Skeletal muscle cell (primary cell): ENCODE results near the gene KHNYN.

Source experiments
- DNase-seq: peaks from one replicate; pipeline ENCODE4 v3.0.0-alpha.2; 2010; ENCODE audit warnings: low read depth
- H3K4me3 ChIP-seq: 2 replicates; pipeline ENCODE4 v1.5.1; 2011; ENCODE audit warnings: low read depth, mild to moderate bottlenecking, control low read depth, low read length, moderate library complexity

Gene KHNYN

GRCh38 chr14:24417832-24418491 is 11.8 kb upstream of the KHNYN start:
- H3K4me3 ChIP-seq, result no peak overlapping the region

GRCh38 chr14:24418492-24418873 is 11.3 kb upstream of the KHNYN start:
- DNase-seq, result no peak
- H3K4me3 ChIP-seq, result no peak overlapping the region

More at GRCh38 chr14:24417832-24418491, 11.8 kb upstream of the KHNYN start:
- no peak for DNase-seq

- H3K4me3 ChIP-seq, result no peak overlapping the region
- DNase-seq, result no peak
Observed at GRCh38 chr14:24422261-24422660, 7.5 kb upstream of the KHNYN start.

GRCh38 chr14:24422694-24423601 is 6.8 kb upstream of the KHNYN start:
- H3K4me3 ChIP-seq, result no peak overlapping the region
- DNase-seq, result no peak

- H3K4me3 ChIP-seq, result no peak overlapping the region
- DNase-seq, result peak; percentile 67
Observed at GRCh38 chr14:24425704-24426103, 4.0 kb upstream of the KHNYN start.

GRCh38 chr14:24426150-24426911 is 3.4 kb upstream of the KHNYN start:
- no peak for DNase-seq
- no peak overlapping the region for H3K4me3 ChIP-seq

- no peak for DNase-seq
- H3K4me3 ChIP-seq, result no peak overlapping the region
Observed at GRCh38 chr14:24426912-24427536, 2.7 kb upstream of the KHNYN start.

GRCh38 chr14:24427537-24428508 is 1.9 kb upstream of the KHNYN start:
- no peak overlapping the region for H3K4me3 ChIP-seq
- no peak for DNase-seq

- H3K4me3 ChIP-seq, result no peak overlapping the region
- no peak for DNase-seq
Observed at GRCh38 chr14:24428628-24429394, 943 bp upstream of the KHNYN start.

GRCh38 chr14:24430143-24430681 is 458 bp downstream of the KHNYN start:
- peak; percentile 37 for DNase-seq
- H3K4me3 ChIP-seq, result peak overlapping the region; percentile 88

GRCh38 chr14:24430682-24431568 is 1.2 kb downstream of the KHNYN start:
- H3K4me3 ChIP-seq, result peak overlapping the region; percentile 88
- peak; percentile 50 for DNase-seq

- peak overlapping the region; percentile 88 for H3K4me3 ChIP-seq
- peak; percentile 69 for DNase-seq
Observed at GRCh38 chr14:24431569-24432258, 2.0 kb downstream of the KHNYN start.

- H3K4me3 ChIP-seq, result peak overlapping the region; percentile 88
- no peak for DNase-seq
Observed at GRCh38 chr14:24432259-24433131, 2.7 kb downstream of the KHNYN start.

- no peak overlapping the region for H3K4me3 ChIP-seq
- DNase-seq, result no peak
Observed at GRCh38 chr14:24434036-24434435, 4.3 kb downstream of the KHNYN start.

GRCh38 chr14:24434676-24435075 is 4.9 kb downstream of the KHNYN start:
- no peak overlapping the region for H3K4me3 ChIP-seq
- no peak for DNase-seq
